ENCODE results near the gene CGRRF1.

CGRRF1 gene

GRCh38 chr14:54489731-54490444, 19.8 kb upstream of the CGRRF1 start:
- no peak for DNase-seq (ENCODE audit: low read depth)

GRCh38 chr14:54490445-54491175, 19.1 kb upstream of the CGRRF1 start:
- DNase-seq (ENCODE audit: low read depth): no peak

- no peak for DNase-seq (ENCODE audit: low read depth)
Observed at GRCh38 chr14:54493293-54493692, 16.4 kb upstream of the CGRRF1 start.

- no peak for DNase-seq (ENCODE audit: low read depth)
Observed at GRCh38 chr14:54497224-54497623, 12.5 kb upstream of the CGRRF1 start.

- no peak for DNase-seq (ENCODE audit: low read depth)
Observed at GRCh38 chr14:54498095-54498531, 11.6 kb upstream of the CGRRF1 start.

DNA sequence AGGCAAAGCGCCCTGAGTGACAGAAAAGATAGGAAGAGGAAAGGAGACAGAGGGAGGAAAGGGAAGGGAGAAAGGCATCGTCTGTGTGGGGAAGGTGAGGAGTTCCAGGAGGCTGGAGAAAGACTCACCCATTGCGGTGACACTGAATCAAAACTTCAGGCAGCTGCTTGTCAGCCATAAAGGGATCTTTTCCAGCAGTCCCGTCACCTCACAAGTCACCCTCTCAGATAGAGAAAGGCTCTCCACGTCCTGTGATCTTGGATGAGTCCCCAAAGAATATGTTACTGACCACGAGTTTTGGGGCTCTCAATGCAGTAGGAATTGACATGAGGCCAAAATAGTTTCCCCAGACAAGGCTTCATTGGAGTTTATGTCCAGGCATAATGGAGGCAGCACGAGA, 11.1 kb upstream of the CGRRF1 start:
- DNase-seq (ENCODE audit: low read depth): no peak

- no peak for DNase-seq (ENCODE audit: low read depth)
Observed at GRCh38 chr14:54500744-54501143, 9.0 kb upstream of the CGRRF1 start.

- DNase-seq (ENCODE audit: low read depth): no peak
Observed at GRCh38 chr14:54501480-54501879, 8.2 kb upstream of the CGRRF1 start.

DNA sequence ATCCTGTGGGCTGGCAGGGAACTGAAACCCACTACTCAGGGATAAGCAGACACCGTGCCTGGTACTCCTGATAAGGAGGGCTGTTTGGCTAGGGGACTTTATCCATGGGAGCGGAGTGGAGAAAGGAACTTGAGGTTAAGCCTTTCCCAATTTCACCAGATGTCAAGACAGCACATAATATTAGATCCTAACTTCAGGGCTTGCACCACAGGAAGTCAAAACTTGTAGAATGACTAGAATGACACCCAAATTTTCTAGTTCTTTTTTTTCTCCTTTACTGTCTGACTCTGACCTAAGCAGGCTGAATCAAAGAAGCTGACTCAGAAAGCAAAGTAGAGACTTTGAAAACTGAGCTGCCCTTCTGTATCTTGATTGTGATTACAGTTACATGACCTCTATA, 7.1 kb upstream of the CGRRF1 start:
- DNase-seq (ENCODE audit: low read depth): no peak

GRCh38 chr14:54503486-54503885, 6.2 kb upstream of the CGRRF1 start:
- no peak for DNase-seq (ENCODE audit: low read depth)

DNA sequence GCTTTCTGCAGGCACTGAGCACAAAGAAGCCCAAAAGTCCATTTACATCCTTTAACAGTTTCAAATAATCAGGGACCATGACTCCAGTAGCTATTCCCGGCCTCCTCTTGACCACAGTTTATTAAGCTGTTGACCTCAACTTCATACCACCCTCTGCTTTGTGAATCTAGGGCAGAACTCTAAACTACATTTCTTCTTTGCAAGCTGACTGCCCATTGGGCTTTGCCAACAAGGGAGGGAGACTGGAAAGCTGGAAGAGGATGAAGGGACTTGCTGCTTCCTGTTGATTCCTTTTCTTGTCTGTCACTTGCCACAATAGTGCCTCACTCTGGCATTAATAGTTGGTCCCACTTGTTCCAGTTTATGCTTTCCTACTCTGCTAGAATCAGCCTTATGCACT, 2.7 kb downstream of the CGRRF1 start:
- no peak for DNase-seq (ENCODE audit: low read depth)

- no peak for DNase-seq (ENCODE audit: low read depth)
Observed at GRCh38 chr14:54515670-54516069, 6.0 kb downstream of the CGRRF1 start.

DNA sequence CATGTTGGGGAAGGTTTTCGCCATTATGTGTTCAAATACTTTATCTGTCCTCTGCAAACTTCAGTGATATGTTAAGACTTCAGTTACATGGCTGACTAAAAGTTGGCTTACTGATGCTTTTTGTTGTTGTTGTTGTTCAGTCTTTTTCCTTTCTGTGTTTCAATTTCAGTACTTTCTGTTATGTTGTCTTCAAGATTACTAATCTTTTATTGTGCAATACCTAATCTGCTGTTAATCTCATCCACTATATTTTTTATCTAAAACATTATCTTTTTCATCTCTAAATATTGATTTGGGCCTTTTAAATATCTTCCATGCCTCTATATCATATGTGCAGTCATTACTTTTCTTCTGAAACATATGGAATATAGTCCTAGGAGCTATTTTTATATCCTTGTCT, 7.0 kb downstream of the CGRRF1 start:
- no peak for DNase-seq (ENCODE audit: low read depth)

DNA sequence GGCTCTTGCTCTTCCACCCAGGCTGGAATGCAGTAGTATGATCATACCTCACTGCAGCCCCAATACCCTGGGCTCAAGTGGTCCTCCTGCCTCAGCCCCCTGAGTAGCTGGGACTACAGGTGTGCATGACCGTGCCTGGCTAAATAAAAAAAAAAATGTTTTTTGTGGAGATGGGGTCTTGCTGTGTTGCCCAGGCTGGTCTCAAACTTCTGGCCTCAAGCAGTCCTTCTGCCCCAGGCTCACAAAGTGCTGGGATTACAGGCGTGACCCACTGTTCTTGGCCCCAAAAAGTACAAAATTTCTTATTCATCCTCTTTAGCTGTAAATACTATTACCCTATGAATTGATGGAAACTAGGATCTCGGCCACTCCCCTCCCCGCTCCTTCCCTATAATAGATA, 14.7 kb downstream of the CGRRF1 start:
- DNase-seq (ENCODE audit: low read depth): no peak

DNA sequence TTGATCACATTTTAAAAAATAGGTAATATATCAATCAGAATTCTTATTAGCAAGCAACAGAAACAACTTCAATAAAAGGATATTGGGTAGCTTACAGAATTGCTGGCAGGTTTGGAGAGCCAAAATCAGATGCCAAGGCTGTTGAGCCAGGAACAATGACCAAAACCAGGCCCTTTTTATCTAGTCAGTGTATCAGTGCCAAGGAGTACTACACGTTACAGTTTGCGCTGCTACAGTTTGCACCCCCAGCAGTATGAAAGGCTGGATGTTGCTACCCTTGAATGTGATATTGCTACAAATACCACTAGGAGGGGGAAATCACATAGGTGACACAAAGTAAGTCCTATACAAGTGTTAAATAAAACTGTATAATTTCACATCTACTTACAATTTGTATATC, 19.3 kb downstream of the CGRRF1 start:
- DNase-seq (ENCODE audit: low read depth): no peak

DNA sequence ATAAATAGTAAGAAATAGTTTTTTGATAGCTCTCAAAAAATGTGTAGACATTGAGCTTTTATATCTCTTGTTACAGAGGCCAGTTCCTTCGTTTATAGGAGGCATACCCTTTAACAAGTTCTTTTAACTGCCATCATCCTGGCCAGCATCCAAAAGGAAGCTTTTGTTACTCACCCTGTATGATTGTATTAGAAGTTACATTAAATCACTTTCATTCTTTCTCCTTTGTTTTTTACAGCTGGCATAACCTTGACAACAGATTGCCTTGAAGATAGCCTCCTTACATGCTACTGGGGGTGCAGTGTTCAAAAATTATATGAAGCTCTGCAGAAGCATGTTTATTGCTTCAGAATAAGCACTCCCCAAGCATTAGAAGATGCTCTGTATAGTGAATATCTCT, 20.1 kb downstream of the CGRRF1 start:
- DNase-seq (ENCODE audit: low read depth): no peak

GRCh38 chr14:54532111-54533012, 22.7 kb downstream of the CGRRF1 start:
- DNase-seq (ENCODE audit: low read depth): no peak

DNA sequence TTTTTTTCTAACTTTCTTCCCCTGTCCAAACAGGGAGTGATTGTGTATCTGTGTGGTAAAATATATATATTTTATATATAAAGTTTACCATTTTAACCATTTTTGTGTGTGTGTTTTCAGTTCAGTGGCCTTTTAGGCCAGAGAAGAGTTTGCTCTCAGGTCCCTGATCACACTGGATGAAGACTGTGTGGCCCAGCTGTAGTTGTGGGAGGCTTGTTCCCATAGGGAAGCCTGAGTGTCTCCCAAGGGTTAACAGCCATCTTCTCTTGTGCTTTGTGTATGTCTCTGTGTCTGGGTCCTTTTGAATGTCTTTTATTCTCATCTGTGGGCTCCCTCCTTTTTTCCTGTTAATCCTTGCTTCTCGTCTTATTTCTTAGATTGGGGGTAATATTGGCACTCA, 23.4 kb downstream of the CGRRF1 start:
- DNase-seq (ENCODE audit: low read depth): no peak

DNA sequence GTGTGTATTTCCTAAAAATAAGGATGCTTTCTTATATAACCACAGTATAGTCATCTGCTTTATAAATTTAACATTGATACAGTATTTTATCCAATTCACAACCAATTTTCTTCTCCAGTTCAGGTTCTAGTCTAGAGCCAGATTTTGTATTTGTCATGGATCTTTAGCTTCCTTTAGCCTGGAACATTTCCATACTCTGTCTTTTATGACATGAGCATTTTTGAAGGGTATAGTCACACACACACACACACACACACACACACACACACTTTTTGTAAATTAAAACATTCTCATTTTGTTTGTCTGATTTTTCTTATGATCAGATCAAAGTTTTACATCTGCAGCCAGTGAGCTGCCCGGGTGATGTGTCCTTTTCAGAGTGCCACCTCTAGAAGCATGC, 25.4 kb downstream of the CGRRF1 start:
- no peak for DNase-seq (ENCODE audit: low read depth)

GRCh38 chr14:54535646-54536045, 25.9 kb downstream of the CGRRF1 start:
- DNase-seq (ENCODE audit: low read depth): no peak

- no peak for DNase-seq (ENCODE audit: low read depth)
Observed at GRCh38 chr14:54537651-54538050, 27.9 kb downstream of the CGRRF1 start.

DNA sequence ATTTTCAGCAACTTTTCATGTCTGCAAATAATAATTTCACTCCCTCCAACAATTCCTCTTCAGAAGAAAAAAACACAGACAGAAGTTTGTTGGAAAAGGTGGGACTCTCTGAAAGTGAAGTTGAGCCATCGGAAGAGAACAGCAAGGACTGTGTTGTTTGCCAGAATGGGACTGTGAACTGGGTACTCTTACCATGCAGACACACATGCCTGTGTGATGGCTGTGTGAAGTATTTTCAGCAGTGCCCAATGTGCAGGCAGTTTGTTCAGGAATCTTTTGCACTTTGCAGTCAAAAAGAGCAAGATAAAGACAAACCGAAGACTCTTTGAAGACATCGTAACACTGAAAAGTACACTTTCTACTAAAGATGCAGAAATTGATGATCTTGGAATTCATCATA, 28.3 kb downstream of the CGRRF1 start:
- DNase-seq (ENCODE audit: low read depth): no peak

- no peak for DNase-seq (ENCODE audit: low read depth)
Observed at GRCh38 chr14:54547583-54547982, 37.9 kb downstream of the CGRRF1 start.
